Activated CD8-positive, alpha-beta memory T cell treated with anti-CD3 and anti-CD28 coated beads for 24 hours (primary cell): ENCODE data around the gene MYRF.
A peak's percentile ranks its signal among the peaks of the same experiment; 100 is the strongest.

ENCODE experiments used
- DNase-seq: peaks from one replicate; pipeline ENCODE4 v3.0.0-alpha.2; 2020

Gene MYRF

GRCh38 chr11:61719978-61720377, 32.5 kb upstream of the MYRF start:
- no peak for DNase-seq

GRCh38 chr11:61720597-61720996, 31.8 kb upstream of the MYRF start:
- no peak for DNase-seq

GRCh38 chr11:61724437-61724836, 28.0 kb upstream of the MYRF start:
- no peak for DNase-seq

- no peak for DNase-seq
Observed at GRCh38 chr11:61725781-61726231, 26.6 kb upstream of the MYRF start.

- DNase-seq = no peak
Observed at GRCh38 chr11:61726775-61727174, 25.7 kb upstream of the MYRF start.

- no peak for DNase-seq
Observed at GRCh38 chr11:61727401-61727811, 25.0 kb upstream of the MYRF start.

GRCh38 chr11:61728066-61728939, 24.1 kb upstream of the MYRF start:
- DNase-seq = no peak

- no peak for DNase-seq
Observed at GRCh38 chr11:61728940-61729219, 23.6 kb upstream of the MYRF start.

- DNase-seq = no peak
Observed at GRCh38 chr11:61730240-61730994, 22.0 kb upstream of the MYRF start.

GRCh38 chr11:61731211-61731951, 21.1 kb upstream of the MYRF start:
- DNase-seq = no peak

- DNase-seq = no peak
Observed at GRCh38 chr11:61731952-61732675, 20.3 kb upstream of the MYRF start.

- DNase-seq = no peak
Observed at GRCh38 chr11:61732705-61733104, 19.7 kb upstream of the MYRF start.

- DNase-seq = peak; percentile 90
Observed at GRCh38 chr11:61733120-61733978, 19.1 kb upstream of the MYRF start.

- no peak for DNase-seq
Observed at GRCh38 chr11:61734767-61735166, 17.7 kb upstream of the MYRF start.

- no peak for DNase-seq
Observed at GRCh38 chr11:61735391-61735790, 17.0 kb upstream of the MYRF start.

GRCh38 chr11:61736310-61736709, 16.1 kb upstream of the MYRF start:
- DNase-seq = no peak

- no peak for DNase-seq
Observed at GRCh38 chr11:61737131-61737530, 15.3 kb upstream of the MYRF start.

GRCh38 chr11:61737636-61738386, 14.6 kb upstream of the MYRF start:
- no peak for DNase-seq

GRCh38 chr11:61738776-61739175, 13.7 kb upstream of the MYRF start:
- DNase-seq = no peak

- no peak for DNase-seq
Observed at GRCh38 chr11:61739413-61739812, 13.0 kb upstream of the MYRF start.

- DNase-seq = no peak
Observed at GRCh38 chr11:61739966-61740365, 12.5 kb upstream of the MYRF start.
